Measurements from ENCODE around the gene CDKN3.
"Not testable (repeated sequence)": the region's sequence is repeated elsewhere in the genome, so short reads cannot be mapped to it uniquely, and the experiment has no call there.

The CDKN3 gene

GRCh38 chr14:54456820-54457608 lies 60.2 kb downstream of the CDKN3 start:
- DNase-seq (ENCODE audit: low read depth), result not testable (repeated sequence)

DNA sequence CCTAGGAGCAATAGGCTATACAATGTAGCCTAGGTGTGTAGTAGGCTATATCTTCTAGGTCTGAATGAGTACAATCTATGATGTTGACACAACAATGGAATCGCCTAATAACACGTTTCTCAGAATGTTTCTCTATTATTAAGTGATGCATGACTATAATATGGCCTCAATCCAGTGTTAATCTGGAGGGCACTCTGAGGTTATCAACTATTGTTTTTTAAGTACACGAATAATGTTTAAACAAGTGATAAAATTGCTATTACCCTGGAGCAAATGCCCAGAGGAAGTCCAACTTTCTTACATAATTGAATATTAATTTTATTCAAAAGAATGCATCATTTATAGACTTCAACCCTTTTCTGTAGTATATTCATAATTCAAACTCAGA lies 60.8 kb downstream of the CDKN3 start:
- DNase-seq (ENCODE audit: low read depth), result no peak

- not testable (repeated sequence) for DNase-seq (ENCODE audit: low read depth)
These were observed 61.7 kb downstream of the CDKN3 start for GRCh38 chr14:54458536-54458935.

- no peak for DNase-seq (ENCODE audit: low read depth)
These were observed 62.3 kb downstream of the CDKN3 start for GRCh38 chr14:54459106-54459505.

GRCh38 chr14:54462048-54462447 lies 65.2 kb downstream of the CDKN3 start:
- no peak for DNase-seq (ENCODE audit: low read depth)

- DNase-seq (ENCODE audit: low read depth), result no peak
These were observed 68.8 kb downstream of the CDKN3 start for GRCh38 chr14:54465654-54466053.

- no peak for DNase-seq (ENCODE audit: low read depth)
These were observed 70.5 kb downstream of the CDKN3 start for GRCh38 chr14:54467280-54467679.
